Ovary (tissue), 3 donors: ENCODE measurements around the gene PPM1H.

Experiments
- CTCF ChIP-seq, 3 donors: fragments of 450-650 bp in 2 of 3; fragments of 200-600 bp in 1 of 3; IDR thresholded peaks; one replicate each; pipeline versions ENCODE4 v1.5.1 to v1.8.0; 2016 to 2022; ENCODE audit warnings: antibody characterized with exemption in 3 of 3, mild to moderate bottlenecking in 1 of 3
- POLR2A ChIP-seq: fragments of 450-650 bp; IDR thresholded peaks from one replicate; pipeline ENCODE4 v1.6.1; 2017; ENCODE audit warnings: antibody characterized with exemption, mild to moderate bottlenecking, moderate library complexity
- donor health status: DM: no; HTN: no; CAD: no.

GRCh38 chr12:62840806-62841205, 94.1 kb downstream of the PPM1H start:
- TF ChIP-seq CTCF (IDR thresholded peaks at IDR 0.05) (no peak), POLR2A (no peak)
